AG10803 (cell line): ENCODE data around the gene KLF17.

Experiments used
- DNase-seq: peaks from one replicate; pipeline ENCODE4 v3.0.0; 2010; ENCODE audit warnings: low read depth
- H3K4me3 ChIP-seq: 2 replicates; pipeline ENCODE4 v1.5.1; 2011; ENCODE audit warnings: mild to moderate bottlenecking, low read length, control low read depth
- TF ChIP-seq, protein P1 (sequence below): conservative IDR thresholded peaks from 2 replicates; pipeline ENCODE4 v1.5.1; 2011; ENCODE audit warnings: mild to moderate bottlenecking, low read length, control low read depth, inconsistent platforms

The KLF17 gene

DNA sequence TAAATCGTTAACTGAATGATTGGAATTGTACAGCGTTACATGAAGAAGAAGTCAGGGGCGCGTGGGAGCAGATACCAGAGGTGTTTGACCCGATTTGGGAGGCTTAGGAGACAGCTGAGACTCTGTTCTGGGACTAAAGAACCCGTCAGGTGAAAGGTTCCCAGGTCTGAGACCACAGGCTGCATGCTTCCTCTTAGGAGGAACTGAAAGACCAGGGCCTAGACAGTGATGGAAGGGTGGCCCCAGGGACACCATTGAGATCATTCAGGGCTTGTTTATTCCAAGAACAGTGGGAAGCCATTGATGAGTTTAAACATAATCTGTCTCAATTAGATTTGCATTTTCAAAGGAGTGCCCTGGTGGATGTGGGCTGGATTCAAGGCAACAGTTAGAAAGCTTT is 904 bp downstream of the KLF17 start:
- H3K4me3 ChIP-seq: no peak overlapping the region
- DNase-seq: no peak
- TF ChIP-seq, protein P1, sequence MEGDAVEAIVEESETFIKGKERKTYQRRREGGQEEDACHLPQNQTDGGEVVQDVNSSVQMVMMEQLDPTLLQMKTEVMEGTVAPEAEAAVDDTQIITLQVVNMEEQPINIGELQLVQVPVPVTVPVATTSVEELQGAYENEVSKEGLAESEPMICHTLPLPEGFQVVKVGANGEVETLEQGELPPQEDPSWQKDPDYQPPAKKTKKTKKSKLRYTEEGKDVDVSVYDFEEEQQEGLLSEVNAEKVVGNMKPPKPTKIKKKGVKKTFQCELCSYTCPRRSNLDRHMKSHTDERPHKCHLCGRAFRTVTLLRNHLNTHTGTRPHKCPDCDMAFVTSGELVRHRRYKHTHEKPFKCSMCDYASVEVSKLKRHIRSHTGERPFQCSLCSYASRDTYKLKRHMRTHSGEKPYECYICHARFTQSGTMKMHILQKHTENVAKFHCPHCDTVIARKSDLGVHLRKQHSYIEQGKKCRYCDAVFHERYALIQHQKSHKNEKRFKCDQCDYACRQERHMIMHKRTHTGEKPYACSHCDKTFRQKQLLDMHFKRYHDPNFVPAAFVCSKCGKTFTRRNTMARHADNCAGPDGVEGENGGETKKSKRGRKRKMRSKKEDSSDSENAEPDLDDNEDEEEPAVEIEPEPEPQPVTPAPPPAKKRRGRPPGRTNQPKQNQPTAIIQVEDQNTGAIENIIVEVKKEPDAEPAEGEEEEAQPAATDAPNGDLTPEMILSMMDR: no peak

DNA sequence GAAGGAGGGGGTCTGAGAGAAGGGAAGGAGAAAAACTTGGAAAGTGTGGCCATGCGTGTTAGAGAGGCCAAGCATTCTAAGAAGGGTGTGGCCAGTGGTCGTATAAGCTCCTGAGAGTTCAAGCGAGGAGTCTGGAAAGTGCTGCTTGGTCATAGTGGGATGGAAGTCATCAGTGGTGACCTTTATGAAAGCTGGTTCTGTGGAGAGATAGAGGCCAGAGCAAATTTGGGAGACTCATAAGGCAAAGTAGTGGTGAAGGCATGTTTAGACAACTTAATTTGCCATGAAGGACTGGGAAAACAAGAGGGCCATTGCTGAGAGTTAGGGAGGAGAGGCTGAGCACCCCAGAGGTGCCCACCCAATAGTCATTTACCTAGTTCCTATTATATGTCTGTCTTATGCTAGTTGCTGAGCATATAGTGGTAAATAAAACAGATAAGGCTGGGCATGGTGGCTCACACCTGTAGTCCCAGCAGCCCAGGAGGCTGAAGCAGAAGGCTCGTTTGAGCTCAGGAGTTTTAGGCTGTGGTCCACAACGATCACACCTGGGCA is 1.9 kb downstream of the KLF17 start:
- TF ChIP-seq, protein P1: no peak
- H3K4me3 ChIP-seq: no peak overlapping the region
- DNase-seq: no peak

DNA sequence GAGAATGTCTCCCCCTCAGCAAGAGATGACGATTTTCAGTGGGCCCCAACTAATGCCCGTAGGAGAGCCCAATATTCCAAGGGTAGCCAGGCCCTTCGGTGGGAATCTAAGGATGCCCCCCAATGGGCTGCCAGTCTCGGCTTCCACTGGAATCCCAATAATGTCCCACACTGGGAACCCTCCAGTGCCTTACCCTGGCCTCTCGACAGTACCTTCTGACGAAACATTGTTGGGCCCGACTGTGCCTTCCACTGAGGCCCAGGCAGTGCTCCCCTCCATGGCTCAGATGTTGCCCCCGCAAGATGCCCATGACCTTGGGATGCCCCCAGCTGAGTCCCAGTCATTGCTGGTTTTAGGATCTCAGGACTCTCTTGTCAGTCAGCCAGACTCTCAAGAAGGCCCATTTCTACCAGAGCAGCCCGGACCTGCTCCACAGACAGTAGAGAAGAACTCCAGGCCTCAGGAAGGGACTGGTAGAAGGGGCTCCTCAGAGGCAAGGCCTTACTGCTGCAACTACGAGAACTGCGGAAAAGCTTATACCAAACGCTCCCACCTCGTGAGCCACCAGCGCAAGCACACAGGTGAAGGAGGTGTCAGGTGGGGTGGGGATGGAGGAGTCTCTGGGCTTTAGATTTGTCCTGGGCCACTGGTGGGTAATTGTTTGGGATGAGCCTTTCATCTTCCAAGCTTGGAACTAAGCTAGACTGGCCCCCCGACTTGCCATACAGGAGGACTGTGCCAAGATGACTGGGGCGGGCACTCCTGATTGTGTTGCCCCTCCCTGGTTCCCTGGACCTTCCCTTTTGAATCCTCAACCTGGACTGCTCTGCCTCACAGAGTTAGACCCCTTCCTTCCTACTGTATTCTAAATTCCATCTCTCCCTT is 11.2 kb downstream of the KLF17 start:
- no peak overlapping the region for H3K4me3 ChIP-seq
- TF ChIP-seq, protein P1: no peak
- DNase-seq: no peak

DNA sequence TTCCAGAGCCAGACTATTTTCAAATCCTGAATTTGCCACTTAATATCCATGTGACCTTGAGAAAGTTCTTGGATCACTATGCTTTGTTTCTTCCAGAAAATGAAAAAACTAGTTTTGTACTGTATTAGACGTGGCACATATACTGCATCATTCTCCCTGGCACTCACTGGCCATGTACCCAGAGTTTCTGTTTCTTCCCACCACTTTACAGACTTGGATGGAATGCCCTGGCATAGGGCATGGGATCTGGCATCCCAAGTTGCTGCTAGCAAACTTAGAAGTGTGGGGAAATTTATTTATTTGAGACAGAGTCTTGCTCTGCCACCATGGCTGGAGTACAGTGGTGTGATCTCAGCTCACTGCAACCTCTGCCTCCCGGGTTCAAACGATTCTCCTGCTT is 12.8 kb downstream of the KLF17 start:
- TF ChIP-seq, protein P1: no peak
- no peak for DNase-seq
- no peak overlapping the region for H3K4me3 ChIP-seq

DNA sequence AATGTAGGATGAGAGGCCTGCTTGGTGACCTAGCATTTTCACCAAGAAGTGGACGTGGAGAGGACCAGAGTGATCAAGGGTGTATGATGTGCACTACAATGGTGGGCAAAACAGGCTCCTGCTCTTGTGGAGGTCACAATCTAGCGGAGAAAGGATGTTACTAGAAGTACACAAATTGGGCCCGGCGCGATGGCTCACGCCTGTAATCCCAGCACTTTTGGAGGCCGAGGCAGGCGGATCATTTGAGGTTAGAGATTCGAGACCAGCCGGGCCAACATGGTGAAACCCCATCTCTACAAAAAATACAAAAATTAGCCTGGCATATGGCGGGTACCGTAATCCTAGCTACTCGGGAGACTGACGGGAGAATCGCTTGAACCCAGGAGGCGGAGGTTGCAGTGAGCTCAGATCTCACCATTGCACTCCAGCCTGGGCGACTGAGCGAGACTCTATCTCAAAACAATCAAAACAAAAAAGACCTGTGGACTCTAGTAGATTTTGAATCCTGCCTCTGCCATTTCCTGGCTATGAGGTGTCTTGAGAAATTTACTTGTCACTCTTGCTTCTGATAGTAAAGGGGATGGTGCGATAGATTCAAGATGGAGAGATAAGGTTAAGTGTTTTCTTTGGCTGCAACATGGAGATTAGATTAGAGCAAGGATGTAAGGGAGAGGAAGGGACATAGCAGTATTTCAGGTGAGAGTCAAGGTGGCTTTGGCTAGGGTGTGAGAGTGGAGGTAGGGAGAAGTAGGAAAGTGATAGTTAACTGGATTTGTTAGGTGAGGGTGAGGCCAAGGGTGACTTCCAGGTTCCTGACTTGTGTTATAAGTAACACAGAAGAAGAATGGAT is 15.7 kb downstream of the KLF17 start:
- no peak overlapping the region for H3K4me3 ChIP-seq
- TF ChIP-seq, protein P1: no peak
- DNase-seq: no peak

DNA sequence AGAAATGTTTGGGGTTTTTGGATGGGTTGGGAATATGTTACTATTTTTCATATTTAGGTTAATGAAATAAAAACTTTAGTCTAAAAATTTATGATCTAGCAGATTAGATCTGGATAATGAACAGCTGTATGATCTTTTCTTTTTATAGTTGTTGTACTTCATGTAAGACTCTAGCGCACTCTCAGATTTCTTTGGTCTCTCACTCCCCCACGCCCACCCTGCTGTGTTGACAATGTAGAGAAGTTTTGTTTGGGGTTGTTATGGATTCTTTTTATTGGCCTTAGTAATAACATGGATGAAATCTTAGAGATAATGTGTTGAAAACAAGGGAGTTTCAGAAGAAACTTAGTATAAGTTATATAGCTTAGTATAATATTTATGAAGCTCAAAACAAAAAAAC is 17.3 kb downstream of the KLF17 start:
- no peak overlapping the region for H3K4me3 ChIP-seq
- TF ChIP-seq, protein P1: no peak
- no peak for DNase-seq
